Measurements from ENCODE around the gene CMTR1. TPM values are rescaled to one million over a fixed set of nuclear protein-coding genes. Genes with fewer than 3 reads are reported as not detected.
A peak's percentile ranks its signal among the peaks of the same experiment; 100 is the strongest.

The CMTR1 gene
- total RNA-seq, 1 donor from 2014 or later: 57.1 TPM

DNA sequence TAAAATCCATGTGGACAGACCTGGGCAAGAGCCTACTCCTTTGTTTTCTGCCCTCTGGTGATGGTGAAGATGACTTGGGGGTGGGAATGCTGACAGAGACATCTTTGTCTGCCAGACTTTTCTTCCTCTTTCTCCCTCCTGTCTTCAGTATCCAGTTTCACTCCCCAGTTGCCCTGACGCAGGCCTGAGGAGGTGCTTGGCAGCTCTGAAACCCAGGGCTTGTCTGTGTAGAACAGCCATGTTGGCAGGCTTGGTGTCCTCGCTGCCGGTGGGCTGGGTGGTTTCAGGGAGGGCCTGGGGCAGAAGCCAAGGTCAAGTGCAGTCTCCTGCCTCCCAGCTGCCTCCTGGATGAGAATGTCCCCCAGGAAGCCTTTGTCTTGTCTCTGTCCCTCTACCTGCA lies 44.2 kb downstream of the CMTR1 start:
- H3K36me3 Mint-ChIP-seq (ENCODE audit: low read depth): peaks cover 67% of the 10 kb centered on the region
- H3K27me3 Mint-ChIP-seq: no peaks in the 10 kb centered on the region
- intact Hi-C loops (cut with micrococcal nuclease): no loop called here
- DNase-seq: no peak
- no peaks in the 10 kb centered on the region for H3K4me1 Mint-ChIP-seq
- H3K9me3 Mint-ChIP-seq: no peaks in the 10 kb centered on the region
- no peak overlapping the region for H3K4me3 Mint-ChIP-seq
- no peak overlapping the region for H3K27ac Mint-ChIP-seq

DNA sequence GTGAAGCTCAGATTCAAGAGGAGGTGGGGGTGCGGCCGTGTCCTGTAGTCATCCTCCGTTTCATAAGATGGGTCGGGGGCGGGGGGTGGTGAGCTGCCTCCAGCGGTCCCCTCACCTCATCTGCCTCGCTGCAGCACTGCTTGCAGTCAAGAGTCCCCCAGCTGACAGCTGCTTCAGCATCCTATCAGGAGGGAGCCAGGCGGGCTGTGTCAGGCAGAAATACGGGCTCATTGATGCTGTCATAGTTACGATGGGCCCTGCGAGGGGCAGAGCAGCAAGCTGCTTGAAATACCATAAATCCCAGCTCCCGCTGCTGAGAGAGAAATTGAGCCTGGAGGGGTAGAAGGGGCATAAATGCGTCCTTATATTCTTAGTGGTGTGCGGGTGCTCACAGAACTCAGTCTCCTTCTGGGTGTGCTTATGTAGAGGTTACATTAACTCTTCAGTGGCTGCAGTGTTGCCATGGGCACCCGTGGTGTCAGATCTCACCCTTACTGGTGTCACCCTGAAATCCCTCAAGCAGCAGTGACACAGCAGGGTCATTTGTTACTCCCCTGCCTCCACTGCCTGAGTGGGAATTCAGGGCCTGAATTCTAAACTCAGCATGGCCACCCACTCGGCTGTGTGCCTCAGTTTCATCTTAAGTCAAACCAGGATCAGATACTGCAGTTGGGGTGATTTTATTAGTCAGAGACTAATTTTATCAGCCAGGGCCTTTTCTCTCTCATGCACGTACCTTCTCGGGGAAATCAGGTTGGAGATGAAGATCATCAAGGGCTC lies 44.8 kb downstream of the CMTR1 start:
- no peaks in the 10 kb centered on the region for H3K27me3 Mint-ChIP-seq
- peaks cover 66% of the 10 kb centered on the region for H3K36me3 Mint-ChIP-seq (ENCODE audit: low read depth)
- no peak overlapping the region for H3K4me3 Mint-ChIP-seq
- H3K9me3 Mint-ChIP-seq: no peaks in the 10 kb centered on the region
- intact Hi-C loops (cut with micrococcal nuclease): no loop called here
- DNase-seq: no peak
- H3K27ac Mint-ChIP-seq: peak overlapping the region; percentile 32
- no peaks in the 10 kb centered on the region for H3K4me1 Mint-ChIP-seq

DNA sequence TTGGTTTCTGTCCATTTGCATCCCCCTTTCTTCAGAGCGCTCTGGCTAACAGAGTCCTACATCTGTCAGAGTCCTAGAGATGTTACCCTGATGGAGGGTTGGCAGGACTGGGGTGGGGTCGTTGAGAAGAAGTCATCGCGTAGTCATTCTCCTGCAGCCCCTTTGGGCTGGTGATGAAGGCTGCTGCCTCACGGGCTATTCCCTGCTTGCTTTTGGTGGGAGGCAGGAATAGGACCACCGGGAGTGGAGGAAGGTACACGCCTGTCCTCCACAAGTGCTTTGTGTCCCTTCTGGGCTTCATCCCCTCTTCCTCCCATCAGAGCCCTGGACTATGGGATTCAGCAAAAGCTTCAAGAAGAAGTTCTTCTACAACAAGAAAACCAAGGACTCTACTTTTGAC lies 45.8 kb downstream of the CMTR1 start:
- Mint-ChIP-seq H3K4me3 (no peak overlapping the region), H3K27me3 (no peaks in the 10 kb centered on the region), H3K9me3 (no peaks in the 10 kb centered on the region), H3K27ac (peak overlapping the region; percentile 39), H3K36me3 (ENCODE audit: low read depth) (peaks cover 62% of the 10 kb centered on the region), H3K4me1 (no peaks in the 10 kb centered on the region)
- no peak for DNase-seq
- intact Hi-C loops (cut with micrococcal nuclease): no loop called here

DNA sequence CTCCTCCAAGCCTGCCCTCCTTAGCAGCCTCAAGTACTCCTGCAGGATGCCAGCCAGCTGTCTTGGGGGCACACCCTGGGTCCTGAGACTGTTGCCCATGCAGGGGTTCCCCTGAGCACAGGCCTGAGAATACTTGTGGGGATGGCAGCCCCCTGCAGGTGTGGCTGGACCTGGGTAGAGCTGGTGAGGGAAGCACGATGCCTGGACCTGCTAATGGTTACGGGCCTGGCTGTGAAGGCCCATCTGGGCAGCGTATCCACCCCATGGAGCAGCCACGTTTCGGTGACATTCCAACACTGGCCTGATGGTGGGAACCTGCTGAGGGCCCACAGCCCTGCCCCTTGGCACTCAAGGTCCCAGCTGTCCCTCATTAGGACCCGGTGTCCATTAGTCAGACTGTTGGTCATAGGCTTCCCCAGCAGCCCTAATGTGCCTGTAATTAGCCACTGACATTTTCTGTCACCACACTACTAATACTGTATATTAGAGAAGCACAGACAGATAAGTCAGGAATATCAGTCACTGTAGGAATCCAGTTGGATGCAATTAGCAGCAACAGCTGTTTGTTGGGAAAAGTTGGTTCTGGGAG lies 46.3 kb downstream of the CMTR1 start:
- H3K27me3 Mint-ChIP-seq: no peaks in the 10 kb centered on the region
- H3K4me1 Mint-ChIP-seq: no peaks in the 10 kb centered on the region
- no peaks in the 10 kb centered on the region for H3K9me3 Mint-ChIP-seq
- DNase-seq: no peak
- intact Hi-C loops (cut with micrococcal nuclease): no loop called here
- H3K4me3 Mint-ChIP-seq: no peak overlapping the region
- H3K27ac Mint-ChIP-seq: no peak overlapping the region
- peaks cover 57% of the 10 kb centered on the region for H3K36me3 Mint-ChIP-seq (ENCODE audit: low read depth)

DNA sequence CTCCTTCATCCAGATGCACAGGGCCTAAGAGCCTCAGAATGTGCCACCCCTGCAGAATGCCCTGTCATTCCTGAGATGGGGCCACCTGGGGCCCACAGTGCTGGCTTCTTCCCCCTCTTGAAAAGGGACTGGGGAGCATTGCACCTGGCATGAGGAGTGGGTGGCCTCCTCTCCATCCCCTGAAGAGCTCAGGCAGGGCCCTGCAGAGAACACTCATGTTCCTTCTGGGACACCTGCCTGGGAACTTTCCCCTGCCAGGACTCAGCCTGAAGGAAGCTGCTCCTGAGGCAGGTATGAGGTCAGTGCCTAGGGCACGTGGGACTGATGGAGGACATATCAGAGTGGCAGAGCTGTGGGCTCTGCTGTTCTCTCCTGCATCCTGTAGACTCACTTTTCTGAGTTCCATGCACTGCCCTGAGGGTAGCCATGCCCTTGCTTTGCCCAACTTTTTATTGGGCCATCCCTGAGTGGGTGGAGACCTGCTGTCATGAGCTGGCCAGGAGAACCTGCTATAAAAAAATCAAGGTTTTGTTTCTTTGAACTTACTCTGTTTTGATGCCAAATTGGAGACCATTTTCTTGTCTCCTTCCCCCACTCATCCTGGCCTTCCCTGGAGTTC lies 47.2 kb downstream of the CMTR1 start:
- H3K27ac Mint-ChIP-seq: peak overlapping the region; percentile 45
- no peaks in the 10 kb centered on the region for H3K4me1 Mint-ChIP-seq
- H3K27me3 Mint-ChIP-seq: no peaks in the 10 kb centered on the region
- intact Hi-C loops (cut with micrococcal nuclease): no loop called here
- no peak for DNase-seq
- no peaks in the 10 kb centered on the region for H3K9me3 Mint-ChIP-seq
- H3K36me3 Mint-ChIP-seq (ENCODE audit: low read depth): peaks cover 50% of the 10 kb centered on the region
- H3K4me3 Mint-ChIP-seq: no peak overlapping the region

DNA sequence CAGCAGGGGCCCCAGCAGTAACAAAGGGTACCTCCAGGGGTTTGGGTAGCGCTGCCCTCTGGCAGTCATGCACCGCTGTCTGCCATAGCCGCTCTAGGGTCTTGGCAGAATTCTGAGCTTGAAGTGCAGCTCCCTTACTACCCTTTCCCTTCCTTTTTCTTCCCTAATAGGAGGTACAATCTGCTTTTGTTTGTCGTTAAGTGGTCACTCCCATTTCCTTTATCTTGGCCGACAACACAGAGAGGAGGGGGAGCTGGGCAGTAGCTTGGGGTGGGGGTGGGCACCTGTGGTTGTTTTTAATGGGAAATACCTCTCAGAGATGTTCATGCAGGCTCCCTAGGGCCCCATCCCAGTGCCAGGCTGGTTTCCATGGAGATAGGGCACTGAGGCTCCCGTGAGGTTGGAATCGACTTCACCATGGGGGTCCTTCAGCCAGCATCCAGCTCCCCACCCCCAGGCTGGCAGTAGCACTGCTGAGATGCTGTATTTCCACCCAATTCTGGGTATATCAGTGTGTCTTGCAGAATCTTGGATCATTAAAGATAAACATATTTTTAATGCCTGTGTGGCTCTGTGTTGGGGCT lies 48.0 kb downstream of the CMTR1 start:
- Mint-ChIP-seq H3K36me3 (ENCODE audit: low read depth) (peaks cover 47% of the 10 kb centered on the region), H3K27ac (no peak overlapping the region), H3K9me3 (no peaks in the 10 kb centered on the region), H3K4me3 (no peak overlapping the region), H3K27me3 (no peaks in the 10 kb centered on the region), H3K4me1 (no peaks in the 10 kb centered on the region)
- DNase-seq: no peak
- intact Hi-C loops (cut with micrococcal nuclease): no loop called here

DNA sequence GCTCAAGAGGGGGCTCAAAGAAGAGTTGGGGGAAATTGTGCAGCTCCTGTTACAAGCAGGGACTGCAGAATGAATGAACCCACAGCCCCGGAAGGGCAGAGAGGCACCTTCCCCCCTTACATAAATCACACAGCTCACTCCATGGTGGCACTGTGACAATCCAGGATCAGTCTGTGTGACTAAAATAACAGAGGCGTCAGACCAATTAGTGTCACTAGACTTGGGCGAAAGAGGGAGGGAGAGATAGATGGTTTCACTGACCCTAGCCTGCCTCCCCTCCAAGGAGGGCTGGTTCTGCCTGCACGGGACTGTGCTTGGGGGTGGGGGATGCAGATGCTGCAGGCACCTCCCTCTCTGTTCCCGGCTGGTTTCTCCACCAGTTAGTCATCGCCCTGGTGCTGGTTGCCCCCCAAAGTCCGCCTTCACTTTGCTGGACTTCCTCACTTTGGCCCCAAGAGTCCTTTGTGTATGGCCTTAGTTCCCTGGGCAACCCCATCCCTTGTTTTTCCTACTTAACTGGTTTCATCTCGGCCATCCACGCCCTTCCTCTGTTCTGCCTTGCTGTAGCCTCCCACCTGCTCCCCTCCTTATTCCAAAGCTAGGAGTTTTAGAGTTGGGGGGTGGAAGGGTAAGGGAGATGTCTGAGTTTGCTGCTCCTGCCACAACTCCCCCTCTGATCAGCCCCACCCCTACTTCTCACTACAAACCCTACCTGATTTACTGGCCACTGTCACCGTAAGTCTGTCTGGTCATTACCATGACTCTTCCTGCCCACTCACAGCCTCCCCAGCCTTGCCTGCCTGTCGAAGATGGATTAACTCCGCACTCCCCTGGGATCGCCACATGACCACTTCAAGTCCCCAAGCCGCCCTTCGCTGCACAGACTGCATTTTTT lies 48.9 kb downstream of the CMTR1 start:
- Mint-ChIP-seq H3K9me3 (no peaks in the 10 kb centered on the region), H3K36me3 (ENCODE audit: low read depth) (peaks cover 41% of the 10 kb centered on the region), H3K27me3 (no peaks in the 10 kb centered on the region), H3K4me3 (no peak overlapping the region), H3K4me1 (no peaks in the 10 kb centered on the region), H3K27ac (no peak overlapping the region)
- intact Hi-C loops (cut with micrococcal nuclease): no loop called here
- DNase-seq: no peak

DNA sequence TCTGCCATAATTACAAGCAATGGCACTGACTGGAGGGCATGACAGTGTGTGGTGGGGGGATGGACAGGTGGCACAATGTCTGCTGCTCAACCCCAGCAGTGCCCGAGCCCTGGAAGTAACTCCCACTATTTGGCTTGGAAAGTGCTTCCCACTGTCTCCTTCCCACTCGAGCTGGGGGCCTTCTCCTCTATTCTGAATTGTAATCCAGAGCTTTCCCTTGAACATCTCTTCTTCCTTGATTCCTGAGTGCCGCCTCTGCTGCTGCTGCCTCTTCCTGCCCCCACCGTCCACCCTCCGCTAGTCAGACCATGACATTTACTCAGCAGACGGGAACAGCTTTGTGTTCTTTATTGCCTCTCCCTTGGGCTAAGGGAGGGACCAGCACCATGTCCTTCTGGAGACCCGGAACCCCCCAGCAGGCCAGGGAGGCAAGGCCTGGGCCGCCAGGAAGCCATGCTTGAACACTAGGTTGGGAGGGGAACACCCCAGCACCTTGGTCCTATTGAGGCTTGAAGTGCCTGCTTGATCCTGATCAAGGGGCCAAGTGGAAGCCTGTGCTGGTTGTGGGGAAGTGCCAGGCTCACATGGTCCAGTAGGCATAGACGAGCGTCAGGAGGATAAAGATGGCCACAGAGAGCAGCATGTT lies 49.7 kb downstream of the CMTR1 start:
- peaks cover 37% of the 10 kb centered on the region for H3K36me3 Mint-ChIP-seq (ENCODE audit: low read depth)
- H3K4me3 Mint-ChIP-seq: no peak overlapping the region
- H3K9me3 Mint-ChIP-seq: no peaks in the 10 kb centered on the region
- DNase-seq: no peak
- H3K27ac Mint-ChIP-seq: no peak overlapping the region
- H3K4me1 Mint-ChIP-seq: no peaks in the 10 kb centered on the region
- intact Hi-C loops (cut with micrococcal nuclease): no loop called here
- no peaks in the 10 kb centered on the region for H3K27me3 Mint-ChIP-seq

DNA sequence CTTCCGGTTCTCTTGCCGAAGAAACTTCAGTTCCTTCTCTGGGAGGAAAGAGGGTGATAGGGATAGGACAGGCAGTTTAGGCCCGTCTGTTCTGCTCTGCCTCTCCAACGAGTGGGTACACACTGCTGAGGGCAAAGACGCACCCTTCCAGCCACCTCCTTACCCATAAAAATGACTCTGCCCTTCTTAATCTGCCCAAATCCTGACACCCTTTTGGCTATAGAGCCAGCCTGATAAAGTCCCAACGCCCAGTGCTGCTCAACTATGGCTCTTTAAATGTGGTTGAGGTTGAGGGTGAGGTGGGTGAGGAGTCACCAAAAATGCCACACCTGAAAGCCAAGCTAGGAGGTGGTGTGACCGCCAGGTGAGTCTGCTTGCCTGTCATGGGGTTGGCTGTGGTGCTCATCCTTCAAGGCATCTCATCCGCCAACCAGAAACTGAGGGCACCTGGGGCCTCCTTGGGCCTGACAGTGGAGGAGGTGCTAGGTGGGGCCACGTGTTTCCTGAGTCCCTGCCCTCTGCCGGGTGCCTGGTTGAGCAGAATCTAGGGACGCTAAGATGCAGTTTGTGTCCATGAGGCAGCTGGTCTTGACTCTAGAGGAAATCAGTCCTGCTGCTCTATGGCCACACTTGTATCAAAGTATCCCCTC lies 50.4 kb downstream of the CMTR1 start:
- H3K9me3 Mint-ChIP-seq: no peaks in the 10 kb centered on the region
- no peak for DNase-seq
- peaks cover 39% of the 10 kb centered on the region for H3K36me3 Mint-ChIP-seq (ENCODE audit: low read depth)
- H3K27me3 Mint-ChIP-seq: no peaks in the 10 kb centered on the region
- peaks cover 5% of the 10 kb centered on the region for H3K4me1 Mint-ChIP-seq
- H3K27ac Mint-ChIP-seq: no peak overlapping the region
- intact Hi-C loops (cut with micrococcal nuclease): no loop called here
- H3K4me3 Mint-ChIP-seq: no peak overlapping the region

DNA sequence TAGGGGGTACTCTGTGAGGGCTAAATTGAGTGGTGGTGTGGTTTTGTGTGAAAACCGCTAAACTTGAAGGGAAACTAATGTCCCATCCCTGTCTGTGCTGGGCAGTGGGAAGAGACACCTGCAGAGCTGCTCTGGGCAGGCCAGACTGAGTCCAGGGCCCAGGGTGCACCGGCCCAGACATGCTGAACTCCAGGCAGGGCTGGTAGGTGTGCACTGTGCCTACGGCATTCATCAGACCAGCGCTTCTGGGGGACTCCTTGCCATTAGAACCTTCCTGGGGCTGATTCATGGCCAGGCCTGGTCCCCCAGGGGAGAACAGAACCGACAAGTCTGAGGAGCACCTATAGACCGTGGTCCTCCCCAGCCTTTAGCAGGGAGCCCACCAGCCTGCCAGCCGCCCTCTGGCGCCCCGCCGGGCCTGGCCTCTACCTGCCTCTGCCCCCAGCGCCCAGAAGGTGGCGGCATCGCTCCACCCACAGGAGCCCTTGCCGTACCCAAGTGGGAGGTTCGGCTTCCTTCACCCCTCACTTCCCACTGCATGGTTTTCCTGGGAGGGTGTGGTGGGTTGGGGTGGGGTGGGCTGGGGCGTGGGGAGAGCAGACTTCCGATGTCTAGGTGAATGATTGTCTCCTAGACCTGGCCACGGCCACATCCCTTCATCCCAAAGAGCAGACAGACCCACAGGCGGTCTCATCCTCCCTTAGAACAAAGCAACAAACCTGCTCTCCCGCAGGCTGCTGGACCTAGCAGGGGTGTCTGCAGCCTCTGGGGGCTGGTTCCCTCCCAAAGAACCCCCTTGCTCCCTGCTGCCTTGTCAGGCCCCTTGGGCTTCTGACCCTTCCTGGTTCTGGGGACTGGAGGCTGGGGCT lies 51.1 kb downstream of the CMTR1 start:
- intact Hi-C loops (cut with micrococcal nuclease): loop anchor here (1.0 to 2.0 kb wide), 2 partner anchors 82 to 209 kb away; no protein-coding TSS in a partner anchor
- Mint-ChIP-seq H3K4me3 (no peak overlapping the region), H3K36me3 (ENCODE audit: low read depth) (peaks cover 35% of the 10 kb centered on the region), H3K27ac (no peak overlapping the region), H3K27me3 (no peaks in the 10 kb centered on the region), H3K9me3 (no peaks in the 10 kb centered on the region), H3K4me1 (peaks cover 9% of the 10 kb centered on the region)
- peak; percentile 92 for DNase-seq

DNA sequence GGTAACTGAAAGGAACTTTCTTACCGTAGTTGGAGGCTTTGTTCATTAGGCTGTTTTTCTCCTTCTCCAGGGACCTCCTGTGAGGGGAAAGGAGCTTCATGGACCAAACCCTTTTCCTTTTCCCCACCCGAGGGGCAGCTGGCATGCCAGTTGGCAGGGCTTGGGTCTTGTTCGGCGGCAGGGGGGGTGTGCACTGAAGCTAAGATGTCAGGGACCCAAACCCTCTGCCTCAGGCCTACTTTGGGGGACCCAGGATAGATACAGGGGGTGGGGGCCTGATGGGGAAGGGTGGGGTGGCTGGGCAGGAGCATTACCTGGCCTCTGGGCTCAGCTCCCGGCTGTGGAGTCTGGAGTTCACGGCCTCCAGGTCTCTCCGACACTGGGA lies 51.8 kb downstream of the CMTR1 start:
- Mint-ChIP-seq H3K27me3 (no peaks in the 10 kb centered on the region), H3K27ac (no peak overlapping the region), H3K36me3 (ENCODE audit: low read depth) (peaks cover 30% of the 10 kb centered on the region), H3K4me1 (peaks cover 10% of the 10 kb centered on the region), H3K4me3 (no peak overlapping the region), H3K9me3 (no peaks in the 10 kb centered on the region)
- DNase-seq: no peak
- intact Hi-C loops (cut with micrococcal nuclease): loop anchor here (1.0 to 2.0 kb wide), 2 partner anchors 82 to 208 kb away; no protein-coding TSS in a partner anchor

DNA sequence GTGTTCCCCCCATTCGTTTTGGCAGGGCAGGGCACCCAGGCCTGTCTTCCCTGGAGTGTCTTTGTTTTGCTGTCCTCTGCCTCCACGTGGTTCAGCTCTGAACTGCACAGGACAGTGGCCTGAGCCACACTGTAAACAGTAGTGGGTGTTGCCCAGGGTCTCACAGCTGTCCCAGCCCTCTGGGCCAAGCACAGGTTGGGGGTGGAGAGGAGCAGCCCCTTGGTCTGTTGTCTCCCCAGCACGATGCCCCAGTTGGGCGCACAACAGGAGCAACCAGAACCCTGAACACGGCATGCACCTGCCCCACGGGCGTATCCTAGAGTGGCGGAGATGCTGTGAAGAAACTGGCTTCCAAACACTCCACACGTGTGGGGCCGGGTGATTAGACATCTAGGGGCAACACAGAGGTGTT lies 52.3 kb downstream of the CMTR1 start:
- DNase-seq: no peak
- intact Hi-C loops (cut with micrococcal nuclease): loop anchor here (2.0 kb wide), 1 partner anchor 208 kb away; no protein-coding TSS in a partner anchor
- Mint-ChIP-seq H3K4me3 (no peak overlapping the region), H3K4me1 (peaks cover 14% of the 10 kb centered on the region), H3K9me3 (no peaks in the 10 kb centered on the region), H3K27ac (no peak overlapping the region), H3K36me3 (ENCODE audit: low read depth) (peaks cover 29% of the 10 kb centered on the region), H3K27me3 (no peaks in the 10 kb centered on the region)

Measured in activated CD4-positive, alpha-beta T cell treated with anti-CD3 and anti-CD28 coated beads, Interleukin-2, amount 10 ng/mL, durations not matched to agents 24 days and 14 days (primary cell).